IMR-90 (cell line): ENCODE measurements around the gene AUTS2. TPM values are rescaled to one million over a fixed set of nuclear protein-coding genes. Genes with fewer than 3 reads are reported as not detected.

Source experiments
- ATAC-seq: fragments of 200-7000 bp; cut with Tn5 transposase; 2 replicates; pipeline ENCODE4 v1.9.1; 2020; ENCODE audit warnings: low read depth, mild to moderate bottlenecking, moderate library complexity
- BruUV-seq: library from RNA; stranded (reverse); fragments of 400-500 nt; replicated peaks from 2 replicates; lab custom pipeline; 2021; lab: Mats Ljungman, UMichigan
- CTCF ChIA-PET: fragments of 300-600 bp; formaldehyde crosslinking; extraction: SDS; loops from one replicate; lab custom pipeline; 2021; ENCODE audit warnings: antibody characterized with exemption; lab: Yijun Ruan, JAX
- POLR2A ChIA-PET: fragments of 300-600 bp; sonication (Branson Sonifier 250); formaldehyde crosslinking; loops from one replicate; lab custom pipeline; 2022; ENCODE audit warnings: antibody characterized with exemption; ENCODE audit not compliant: unreplicated experiment; lab: Charles Lee
- DNase-seq: peaks from one replicate; pipeline ENCODE4 v3.0.0; 2013
- H2AFZ ChIP-seq: replicated peaks from 2 replicates; pipeline ENCODE3; 2013; ENCODE audit warnings: low read length, mild to moderate bottlenecking; ENCODE audit not compliant: poor library complexity
- H2AK5ac ChIP-seq: 2 replicates; pipeline ENCODE4 v1.6.1; 2013; ENCODE audit warnings: low read depth, low read length, inconsistent platforms
- H2AK9ac ChIP-seq: replicated peaks from 2 replicates; pipeline ENCODE3; 2013; ENCODE audit warnings: mild to moderate bottlenecking, low read depth, low read length, moderate library complexity; ENCODE audit not compliant: poor library complexity
- H2BK120ac ChIP-seq: 2 replicates; pipeline ENCODE4 v1.6.1; 2013; ENCODE audit warnings: low read depth, low read length, inconsistent platforms
- H2BK15ac ChIP-seq: 3 replicates; pipeline ENCODE4 v1.6.1; 2013; ENCODE audit warnings: low read depth, low read length, inconsistent platforms
- H2BK20ac ChIP-seq: 2 replicates; pipeline ENCODE4 v1.6.1; 2013; ENCODE audit warnings: low read depth, mild to moderate bottlenecking, inconsistent platforms, low read length, moderate library complexity
- H2BK5ac ChIP-seq: 2 replicates; pipeline ENCODE4 v1.6.1; 2013; ENCODE audit warnings: mild to moderate bottlenecking, low read depth, low read length, inconsistent platforms; ENCODE audit not compliant: poor library complexity, severe bottlenecking
- H3K14ac ChIP-seq: replicated peaks from 2 replicates; pipeline ENCODE4 v1.6.1; 2013; ENCODE audit warnings: low read depth, low read length, inconsistent platforms
- H3K18ac ChIP-seq: 2 replicates; pipeline ENCODE4 v1.6.1; 2013; ENCODE audit warnings: low read depth, low read length, control low read depth
- H3K23ac ChIP-seq: 2 replicates; pipeline ENCODE4 v1.6.1; 2013; ENCODE audit warnings: low read depth, low read length, inconsistent platforms
- H3K27ac ChIP-seq: 2 replicates; pipeline ENCODE4 v1.5.1; 2013; ENCODE audit warnings: mild to moderate bottlenecking, control low read depth, low read length; ENCODE audit not compliant: insufficient read depth
- H3K27me3 ChIP-seq: 2 replicates; pipeline ENCODE4 v1.6.1; 2013; ENCODE audit warnings: low read length; ENCODE audit not compliant: control insufficient read depth, insufficient read depth
- H3K36me3 ChIP-seq: 2 replicates; pipeline ENCODE4 v1.6.1; 2013; ENCODE audit warnings: low read length, mixed read lengths; ENCODE audit not compliant: control insufficient read depth, insufficient read depth
- H3K4ac ChIP-seq: 2 replicates; pipeline ENCODE4 v1.6.1; 2013; ENCODE audit warnings: low read depth, low read length, inconsistent platforms
- H3K4me1 ChIP-seq: 2 replicates; pipeline ENCODE4 v1.6.1; 2013; ENCODE audit warnings: low read length, mixed read lengths; ENCODE audit not compliant: control insufficient read depth, insufficient read depth
- H3K4me2 ChIP-seq: 2 replicates; pipeline ENCODE4 v1.6.1; 2013; ENCODE audit warnings: low read depth, mild to moderate bottlenecking, control low read depth, low read length, moderate library complexity
- H3K4me3 ChIP-seq: 2 replicates; pipeline ENCODE4 v1.5.1; 2013; ENCODE audit warnings: low read depth, mild to moderate bottlenecking, control low read depth, low read length, moderate library complexity; ENCODE audit not compliant: insufficient read depth
- H3K56ac ChIP-seq: 2 replicates; pipeline ENCODE4 v1.6.1; 2013; ENCODE audit warnings: low read length, inconsistent platforms; ENCODE audit not compliant: insufficient read depth; ENCODE audit errors: extremely low read depth
- H3K79me1 ChIP-seq, 2 experiments: 2 replicates each; pipeline ENCODE4 v1.6.1; 2013; ENCODE audit warnings: low read length in 2 of 2, inconsistent platforms in 1 of 2, low read depth in 1 of 2
- H3K9ac ChIP-seq: 2 replicates; pipeline ENCODE4 v1.6.1; 2013; ENCODE audit warnings: low read depth, low read length, control low read depth
- H3K9me1 ChIP-seq: 2 replicates; pipeline ENCODE4 v1.6.1; 2013; ENCODE audit warnings: low read length, inconsistent platforms; ENCODE audit not compliant: insufficient read depth
- H3K9me3 ChIP-seq: 2 replicates; pipeline ENCODE4 v1.6.1; 2013; ENCODE audit warnings: low read length; ENCODE audit not compliant: control insufficient read depth, insufficient read depth
- H4K20me1 ChIP-seq: 2 replicates; pipeline ENCODE4 v1.6.1; 2013; ENCODE audit warnings: low read length, inconsistent platforms; ENCODE audit not compliant: insufficient read depth
- H4K5ac ChIP-seq: 2 replicates; pipeline ENCODE4 v1.6.1; 2013; ENCODE audit warnings: mild to moderate bottlenecking, low read depth, low read length, control low read depth
- H4K8ac ChIP-seq, 2 experiments: 2 replicates each; pipeline ENCODE4 v1.6.1; 2013; ENCODE audit warnings: low read depth in 2 of 2, low read length in 2 of 2, control low read depth in 1 of 2, inconsistent platforms in 1 of 2
- H4K91ac ChIP-seq: 2 replicates; pipeline ENCODE4 v1.6.1; 2013; ENCODE audit warnings: low read depth, low read length, inconsistent platforms; ENCODE audit not compliant: insufficient read depth
- FOS ChIP-seq: fragments of 150-350 bp; IDR thresholded peaks from 2 replicates; pipeline ENCODE4 v1.6.1; 2016; ENCODE audit warnings: low read depth, low read length
- NFE2L2 ChIP-seq: fragments of 150-350 bp; IDR thresholded peaks from 2 replicates; pipeline ENCODE4 v1.6.1; 2016; ENCODE audit warnings: low read depth, mild to moderate bottlenecking, low read length
- USF2 ChIP-seq: fragments of 150-350 bp; IDR thresholded peaks from 2 replicates; pipeline ENCODE4 v1.6.1; 2017; ENCODE audit warnings: mild to moderate bottlenecking, antibody characterized with exemption, low read length, low read depth
- WGBS, 2 experiments: methylation state at CpG; one replicate each; pipeline versions ENCODE4 v1.1.5 to v1.1.7; 2013; ENCODE audit warnings: missing lambda C conversion rate in 2 of 2; ENCODE audit not compliant: insufficient read length in 1 of 2; ENCODE audit errors: extremely low coverage in 2 of 2; 5-methylcytosine and 5-hydroxymethylcytosine counted together
- dilution Hi-C: fragments of 300-500 bp; cut with HindIII; formaldehyde crosslinking; loops from one replicate; pipeline ENCODE4 v1.14.3; 2018; ENCODE audit warnings: low sequenced_read_pairs; ENCODE audit not compliant: unreplicated experiment
- in situ Hi-C: fragments of 300-500 bp; cut with MboI; formaldehyde crosslinking; loops from 3 replicates; pipeline ENCODE4 v1.14.3; 2019; ENCODE audit warnings: low sequenced_read_pairs, inconsistent platforms, mixed read lengths
- intact Hi-C: fragments of 100-400 bp; cut with micrococcal nuclease; formaldehyde crosslinking; loops from 2 replicates; pipeline ENCODE4 v1.10.0; 2022
- polyA plus RNA-seq, 3 experiments: library from polyadenylated mRNA; depleted of rRNA; stranded (reverse); fragments of >200 nt; gene quantifications; 2 replicates each; pipeline ENCODE4 v1.2.3, GENCODE V29; 2012; ENCODE audit warnings: low replicate concordance in 1 of 3
- total RNA-seq: library from RNA; depleted of rRNA; stranded (reverse); fragments of >200 nt; gene quantifications from 2 replicates; pipeline ENCODE4 v1.2.3, GENCODE V29; 2012

The AUTS2 gene
- total and polyA plus RNA-seq, 2 of the 4 experiments (the other 2 are of a cell fraction): 0.90 to 3.0 TPM

- intact Hi-C loops: no loop called here
- POLR2A ChIA-PET: no interaction called here
- H2BK120ac ChIP-seq: no peak overlapping the region
- H3K23ac ChIP-seq: no peak overlapping the region
- DNase-seq: no peak
- no peak overlapping the region for H3K27ac ChIP-seq
- H2BK15ac ChIP-seq: no peak overlapping the region
- H4K5ac ChIP-seq: no peak overlapping the region
- no peak overlapping the region for H4K8ac ChIP-seq
- H3K14ac ChIP-seq: no peak overlapping the region
- dilution Hi-C loops: no loop called here
- H2AK5ac ChIP-seq: no peak overlapping the region
- H3K36me3 ChIP-seq: no peaks in the 10 kb centered on the region
- ATAC-seq: no peak
- in situ Hi-C loops: no loop called here
- no peak for TF ChIP-seq USF2
- TF ChIP-seq NFE2L2: no peak
- no peak for TF ChIP-seq FOS
- H4K91ac ChIP-seq: no peak overlapping the region
- no peak overlapping the region for H3K18ac ChIP-seq
- no peak overlapping the region for H2AK9ac ChIP-seq
- H2BK20ac ChIP-seq: no peak overlapping the region
- H3K79me1 ChIP-seq: no peaks in the 10 kb centered on the region
- no peak overlapping the region for H3K4me3 ChIP-seq
- H3K4me1 ChIP-seq: no peaks in the 10 kb centered on the region
- no peak overlapping the region for H3K4ac ChIP-seq
- H4K20me1 ChIP-seq: no peaks in the 10 kb centered on the region
- no peaks in the 10 kb centered on the region for H3K9me1 ChIP-seq
- CTCF ChIA-PET: no interaction called here
- BruUV-seq: no TSS peak
- no peak overlapping the region for H2BK5ac ChIP-seq
- no peak overlapping the region for H2AFZ ChIP-seq
- H3K9me3 ChIP-seq: no peaks in the 10 kb centered on the region
- no peak overlapping the region for H3K9ac ChIP-seq
- H3K4me2 ChIP-seq: no peak overlapping the region
- H3K56ac ChIP-seq: no peak overlapping the region
- WGBS, 2 experiments: 70% methylated on average over 2 of the region's 5 CpGs; no CpG with 5 or more reads in 1 of the 2 experiments
- no peaks in the 10 kb centered on the region for H3K27me3 ChIP-seq
These were observed 1078.0 kb downstream of the AUTS2 start for GRCh38 chr7:70676243-70676642.
